SW480 (cell line): ENCODE measurements around the gene GFER.
"Not testable (repeated sequence)": the region's sequence is repeated elsewhere in the genome, so short reads cannot be mapped to it uniquely, and the experiment has no call there.

ENCODE experiments used
- DNase-seq: peaks from one replicate; pipeline ENCODE4 v3.0.0-alpha.2; 2016; ENCODE audit warnings: low spot score

The GFER gene

DNA sequence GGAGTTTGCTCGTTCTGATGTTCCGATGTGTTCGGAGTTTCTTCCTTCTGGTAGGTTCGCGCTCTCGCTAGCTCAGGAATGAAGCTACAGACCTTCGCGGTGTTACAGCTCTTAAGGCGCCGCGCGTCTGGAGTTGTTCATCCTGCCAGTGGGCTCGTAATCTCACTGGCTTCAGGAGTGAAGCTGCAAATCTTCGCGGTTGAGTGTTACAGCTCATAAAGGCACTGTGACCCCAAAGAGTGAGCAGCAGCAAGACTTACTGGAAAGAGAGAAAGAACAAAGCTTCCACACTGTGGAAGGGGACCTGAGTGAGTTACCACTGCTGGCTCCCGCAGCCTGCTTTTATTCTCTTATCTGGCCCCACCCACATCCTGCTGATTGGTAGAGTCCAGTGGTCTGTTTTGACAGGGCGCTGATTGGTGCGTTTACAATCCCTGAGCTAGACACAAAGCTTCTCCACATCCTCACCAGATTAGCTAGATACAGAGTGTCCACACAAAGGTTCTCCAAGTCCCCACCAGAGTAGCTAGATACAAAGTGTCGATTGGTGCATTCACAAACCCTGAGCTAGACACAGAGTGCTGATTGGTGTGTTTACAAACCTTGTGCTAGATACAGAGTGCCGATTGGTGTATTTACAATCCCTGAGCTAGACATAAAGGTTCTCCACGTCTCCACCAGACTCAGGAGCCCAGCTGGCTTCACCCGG is 26.4 kb upstream of the GFER start:
- not testable (repeated sequence) for DNase-seq

DNA sequence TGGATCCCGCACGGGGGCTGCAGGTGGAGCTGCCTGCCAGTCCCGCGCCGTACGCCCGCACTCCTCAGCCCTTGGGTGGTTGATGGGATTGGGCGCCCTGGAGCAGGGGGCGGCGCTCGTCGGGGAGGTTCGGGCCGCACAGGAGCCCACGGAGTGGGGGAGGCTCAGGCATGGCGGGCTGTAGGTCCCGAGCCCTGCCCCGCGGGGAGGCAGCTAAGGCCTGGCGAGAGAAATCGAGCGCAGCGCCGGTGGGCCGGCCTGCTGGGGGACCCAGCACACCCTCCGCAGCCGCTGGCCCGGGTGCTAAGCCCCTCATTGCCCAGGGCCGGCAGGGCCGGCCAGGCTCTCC is 25.9 kb upstream of the GFER start:
- DNase-seq: not testable (repeated sequence)

- DNase-seq: no peak
Observed at GRCh38 chr16:1958715-1959268, 25.2 kb upstream of the GFER start.

GRCh38 chr16:1959269-1960039 is 24.5 kb upstream of the GFER start, which contains the start of gene NDUFB10:
TSS of gene NDUFB10 (plus strand) at chr16:1959538. CDS start at chr16:1959625, 87 bp downstream.
- DNase-seq: peak; percentile 87

DNA sequence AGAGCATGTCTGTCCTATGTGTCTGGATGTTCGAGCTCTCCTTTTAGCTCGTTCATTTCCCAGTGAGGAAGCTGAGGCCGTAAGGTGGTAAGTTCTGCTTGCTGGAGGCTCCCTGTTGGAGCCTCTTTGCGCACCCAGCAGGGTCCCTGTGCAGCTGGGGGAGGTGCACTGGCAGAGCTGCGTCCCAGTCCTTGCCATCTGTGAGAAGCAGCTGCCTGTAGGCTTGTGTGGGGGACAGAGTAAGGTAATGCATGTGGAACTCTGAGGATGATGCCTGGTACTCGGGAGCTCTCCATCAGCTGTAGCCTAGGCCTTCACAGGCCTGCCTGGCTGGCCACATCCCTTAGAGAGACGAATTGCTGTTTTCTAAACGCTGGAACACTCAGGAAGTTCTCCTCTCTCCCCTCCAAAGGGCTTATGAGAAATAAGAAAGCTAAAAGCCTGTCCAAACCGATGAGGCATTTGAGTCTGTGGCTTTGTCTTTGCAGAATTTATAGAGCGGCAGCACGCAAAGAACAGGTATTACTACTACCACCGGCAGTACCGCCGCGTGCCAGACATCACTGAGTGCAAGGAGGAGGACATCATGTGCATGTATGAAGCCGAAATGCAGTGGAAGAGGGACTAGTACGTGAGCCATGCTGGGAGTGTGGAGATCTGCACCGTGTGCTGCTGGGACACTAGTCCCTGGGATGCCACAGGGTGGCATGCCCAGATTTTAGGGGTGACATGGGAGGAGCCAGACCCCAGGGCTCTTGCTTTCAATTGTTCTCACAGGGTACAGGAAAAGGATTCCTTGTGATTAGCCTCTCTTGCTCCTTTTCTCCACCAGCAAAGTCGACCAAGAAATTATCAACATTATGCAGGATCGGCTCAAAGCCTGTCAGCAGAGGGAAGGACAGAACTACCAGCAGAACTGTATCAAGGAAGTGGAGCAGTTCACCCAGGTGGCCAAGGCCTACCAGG is 23.0 kb upstream of the GFER start:
- peak; percentile 72 for DNase-seq

DNA sequence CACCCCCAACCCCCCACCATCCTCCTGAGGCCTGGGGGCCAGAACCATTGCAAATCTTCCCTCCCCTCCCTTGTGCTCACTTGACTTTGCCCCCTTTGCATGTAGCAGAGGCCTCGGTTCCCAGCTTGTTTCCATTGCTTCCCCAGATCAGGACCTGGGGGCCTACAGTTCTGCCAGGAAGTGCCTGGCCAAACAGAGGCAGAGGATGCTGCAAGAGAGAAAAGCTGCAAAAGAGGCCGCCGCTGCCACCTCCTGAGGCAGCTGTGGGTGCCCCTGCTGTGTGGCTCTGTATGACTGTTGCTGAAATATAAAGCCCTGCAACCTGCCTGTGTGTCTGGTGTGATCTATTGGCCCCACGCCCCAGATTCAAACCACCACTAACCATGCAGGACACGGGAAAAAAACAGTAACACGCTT is 22.3 kb upstream of the GFER start:
- no peak for DNase-seq

DNA sequence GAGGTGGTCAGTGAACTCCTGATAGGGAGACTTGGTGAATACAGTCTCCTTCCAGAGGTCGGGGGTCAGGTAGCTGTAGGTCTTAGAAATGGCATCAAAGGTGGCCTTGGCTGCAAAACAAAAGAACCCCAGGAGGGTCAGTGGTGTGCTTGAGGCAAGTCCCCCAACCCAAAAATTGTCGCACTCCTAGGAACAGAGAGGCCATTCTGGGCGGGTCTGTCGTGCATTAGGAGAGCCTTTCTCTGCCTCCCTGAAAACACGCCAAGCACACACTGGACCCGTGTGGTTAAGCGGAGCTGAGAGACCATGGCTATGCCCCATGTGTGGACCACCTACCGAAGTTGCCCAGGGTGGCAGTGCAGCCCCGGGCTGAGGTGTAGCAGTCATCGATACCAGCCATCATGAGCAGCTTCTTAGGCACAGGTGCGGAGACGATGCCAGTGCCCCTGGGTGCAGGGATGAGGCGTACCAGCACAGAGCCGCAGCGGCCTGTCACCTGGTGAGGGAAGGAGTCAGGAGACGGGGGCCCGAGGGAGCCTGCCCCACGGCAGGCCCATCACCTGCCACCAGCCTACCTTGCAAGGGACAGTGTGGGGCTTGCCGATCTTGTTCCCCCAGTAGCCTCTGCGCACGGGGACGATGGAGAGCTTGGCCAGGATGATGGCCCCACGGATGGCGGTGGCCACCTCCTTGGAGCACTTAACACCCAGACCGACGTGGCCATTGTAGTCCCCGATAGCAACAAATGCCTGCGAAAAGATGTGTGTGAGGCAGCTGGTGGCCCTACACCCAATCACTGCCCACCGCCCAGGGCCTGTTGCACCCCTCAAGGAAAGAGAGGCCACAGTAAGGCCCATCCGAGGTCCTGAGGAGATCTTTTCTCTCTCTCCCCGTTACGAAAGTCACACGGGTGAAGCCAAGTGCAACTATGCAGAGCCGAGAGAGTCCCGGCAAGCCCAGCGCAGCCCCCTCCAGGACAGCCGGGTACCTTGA is 21.5 kb upstream of the GFER start:
- not testable (repeated sequence) for DNase-seq

DNA sequence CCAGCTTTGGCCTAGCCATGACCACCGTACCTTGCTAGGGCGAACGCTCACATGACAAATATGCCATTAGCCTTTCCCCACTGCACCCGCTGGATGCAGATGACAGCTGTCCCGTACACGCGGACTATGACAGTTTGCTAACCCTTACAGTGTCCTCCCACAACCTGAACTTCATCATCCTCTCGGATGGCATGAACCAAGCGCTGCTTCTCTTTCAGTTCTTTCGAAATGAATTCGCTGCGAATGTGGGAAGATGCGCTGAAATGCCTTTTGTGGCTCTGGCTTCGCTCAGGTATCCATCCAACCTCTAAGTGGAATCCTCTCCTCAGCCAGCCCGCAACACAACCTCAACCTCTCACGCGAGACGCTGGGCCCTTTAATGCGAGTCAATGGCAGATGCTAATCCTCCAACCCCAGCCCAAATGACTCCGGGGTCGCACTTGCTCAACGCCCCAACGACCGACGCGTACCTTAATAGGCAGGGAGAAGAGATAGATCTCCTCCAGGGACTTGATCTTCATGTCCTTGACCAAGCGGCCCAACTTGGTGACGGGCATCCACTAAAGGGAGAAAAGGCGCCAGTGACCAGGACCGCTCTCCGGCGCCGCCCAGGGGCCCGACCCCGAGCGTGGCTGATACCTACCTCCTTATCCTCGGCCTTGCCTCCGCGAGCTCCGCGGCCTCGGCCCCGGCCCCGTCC is 20.0 kb upstream of the GFER start:
- DNase-seq: no peak

GRCh38 chr16:1964506-1965395 is 19.2 kb upstream of the GFER start, which contains the start of gene RPS2:
TSS of gene RPS2 (minus strand) at chr16:1964826. CDS start at chr16:1964625, 201 bp downstream.
- DNase-seq: peak; percentile 98

DNA sequence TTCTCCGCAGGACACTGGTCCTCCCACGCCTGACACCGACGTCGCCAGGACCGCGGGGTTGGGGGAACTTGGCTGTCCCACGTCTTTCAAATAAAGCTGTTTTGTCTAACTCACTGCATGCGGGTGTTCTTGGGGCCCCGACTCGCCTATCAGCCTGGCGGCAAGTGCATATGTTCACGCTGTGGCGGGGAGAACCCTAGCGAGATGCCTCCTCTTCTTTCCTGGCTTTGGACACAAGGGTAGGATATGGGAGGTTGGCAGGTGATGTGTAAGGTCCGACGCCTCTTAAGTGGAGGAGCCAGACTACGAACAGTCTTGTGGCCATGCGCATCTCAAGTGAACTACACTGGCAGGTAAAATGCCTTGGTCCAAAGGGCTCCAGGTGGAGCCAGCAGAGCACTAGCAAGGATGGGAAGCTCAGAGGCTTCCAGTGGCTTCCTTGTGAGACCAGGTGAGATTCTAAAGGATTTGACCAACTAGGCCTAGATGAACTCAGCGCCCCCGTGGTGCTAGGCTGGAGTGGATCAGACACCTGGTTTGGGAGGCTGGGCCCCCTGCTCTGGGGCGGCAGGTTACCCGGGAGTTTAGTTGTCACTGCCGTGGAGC is 18.5 kb upstream of the GFER start:
- DNase-seq: no peak

DNA sequence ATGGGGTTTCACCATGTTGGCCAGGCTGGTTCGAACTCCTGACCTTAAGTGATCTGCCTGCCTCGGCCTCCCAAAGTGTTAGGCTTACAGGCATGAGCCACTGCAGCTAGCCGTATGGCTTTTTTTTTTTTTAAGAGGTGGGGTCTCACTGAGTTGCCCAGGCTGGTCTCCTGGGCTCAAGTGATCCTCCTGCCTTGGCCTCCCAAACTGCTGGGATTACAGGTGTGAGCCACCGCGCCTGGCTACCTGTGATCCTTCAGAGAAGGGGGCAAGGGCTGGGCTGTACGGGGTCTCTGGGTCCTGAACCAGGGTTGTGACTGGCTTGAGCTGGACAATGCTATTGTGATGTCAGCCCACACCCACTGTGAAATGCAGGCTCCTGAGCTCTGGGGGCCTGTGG is 17.5 kb upstream of the GFER start, which contains the start of gene RNF151:
Gene RNF151 (plus strand): TSS at position 397 of the 400 bp plus-strand sequence. CDS start 26 bp downstream, outside the sequence.
- DNase-seq: no peak

- DNase-seq: no peak
Observed at GRCh38 chr16:1968146-1968953, 15.6 kb upstream of the GFER start.

- DNase-seq: peak; percentile 93
Observed at GRCh38 chr16:1971796-1972489, 12.1 kb upstream of the GFER start, which contains the start of gene TBL3. TSS of gene TBL3 (plus strand) at chr16:1972053. CDS start at chr16:1972165, 112 bp downstream.

DNA sequence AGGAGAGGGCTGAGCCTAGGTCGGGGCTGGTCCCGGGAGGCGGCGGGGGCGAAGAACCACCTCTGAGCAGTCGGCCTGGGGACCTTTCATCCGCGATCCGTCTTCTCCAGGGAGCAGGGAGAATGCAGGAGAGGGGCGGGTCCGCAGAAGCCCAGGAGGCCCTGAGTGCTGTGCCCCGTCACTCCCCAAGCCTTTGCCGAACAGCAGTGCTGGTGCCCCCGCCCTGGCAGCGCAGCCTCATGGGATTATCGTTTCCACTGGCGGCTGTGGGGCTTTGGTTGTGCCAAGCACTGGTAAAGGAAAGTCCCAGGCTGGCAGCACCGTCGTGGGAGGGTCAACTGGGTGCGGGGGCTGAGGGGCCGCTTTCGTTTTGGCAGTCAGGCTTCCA is 11.5 kb upstream of the GFER start:
- DNase-seq: no peak

- no peak for DNase-seq
Observed at GRCh38 chr16:1973461-1974156, 10.4 kb upstream of the GFER start.
